NCI-H748 (cell line): ENCODE data around the gene PDE4DIP.
A peak's percentile ranks its signal among the peaks of the same experiment; 100 is the strongest.
"Not testable (repeated sequence)": the region's sequence is repeated elsewhere in the genome, so short reads cannot be mapped to it uniquely, and the experiment has no call there.

Experiments used
- DNase-seq: peaks from one replicate; lab custom pipeline; 2025; ENCODE audit not compliant: unreplicated experiment; lab: John Stamatoyannopoulos, UW

The PDE4DIP gene

GRCh38 chr1:148918836-148919447 lies 74.7 kb downstream of the PDE4DIP start:
- not testable (repeated sequence) for DNase-seq

- not testable (repeated sequence) for DNase-seq
Measured at GRCh38 chr1:148921047-148921446, 76.8 kb downstream of the PDE4DIP start.

GRCh38 chr1:148923798-148924197 lies 79.6 kb downstream of the PDE4DIP start:
- not testable (repeated sequence) for DNase-seq

- not testable (repeated sequence) for DNase-seq
Measured at GRCh38 chr1:148927645-148928044, 83.4 kb downstream of the PDE4DIP start.

- DNase-seq, result not testable (repeated sequence)
Measured at GRCh38 chr1:148929253-148929652, 85.0 kb downstream of the PDE4DIP start.

- not testable (repeated sequence) for DNase-seq
Measured at GRCh38 chr1:148935381-148936002, 91.3 kb downstream of the PDE4DIP start.

- not testable (repeated sequence) for DNase-seq
Measured at GRCh38 chr1:148942906-148943305, 98.7 kb downstream of the PDE4DIP start.

GRCh38 chr1:148945130-148945529 lies 100.9 kb downstream of the PDE4DIP start:
- not testable (repeated sequence) for DNase-seq

GRCh38 chr1:148948768-148949167 lies 104.5 kb downstream of the PDE4DIP start:
- DNase-seq, result not testable (repeated sequence)

- peak; percentile 82 for DNase-seq
Measured at GRCh38 chr1:148951336-148952227, 107.4 kb downstream of the PDE4DIP start.

GRCh38 chr1:148952253-148952937 lies 108.2 kb downstream of the PDE4DIP start:
- DNase-seq, result not testable (repeated sequence)

- DNase-seq, result peak; percentile 39
Measured at GRCh38 chr1:148952938-148953616, 108.8 kb downstream of the PDE4DIP start.

- DNase-seq, result peak; percentile 11
Measured at GRCh38 chr1:148953730-148954129, 109.5 kb downstream of the PDE4DIP start.

GRCh38 chr1:148958343-148958742 lies 114.1 kb downstream of the PDE4DIP start:
- DNase-seq, result not testable (repeated sequence)

- not testable (repeated sequence) for DNase-seq
Measured at GRCh38 chr1:148960212-148961000, 116.2 kb downstream of the PDE4DIP start.

- DNase-seq, result not testable (repeated sequence)
Measured at GRCh38 chr1:148962127-148962857, 118.1 kb downstream of the PDE4DIP start.

- DNase-seq, result not testable (repeated sequence)
Measured at GRCh38 chr1:148966084-148966483, 121.9 kb downstream of the PDE4DIP start.

- not testable (repeated sequence) for DNase-seq
Measured at GRCh38 chr1:148967580-148967979, 123.4 kb downstream of the PDE4DIP start.

- DNase-seq, result not testable (repeated sequence)
Measured at GRCh38 chr1:148968682-148969081, 124.5 kb downstream of the PDE4DIP start.
